ENCODE measurements around the gene CYFIP1. TPM values are rescaled to one million over a fixed set of nuclear protein-coding genes. Genes with fewer than 3 reads are reported as not detected.

Gene CYFIP1
- total RNA-seq, 1 donor from 2014 or later = 59.5 TPM

- H3K4me3 ChIP-seq (ENCODE audit: low read depth, low read length) = no peak overlapping the region
- H3K36me3 ChIP-seq (ENCODE audit: control insufficient read depth, insufficient read depth, low read length) = peaks cover 20% of the 10 kb centered on the region
- DNase-seq (ENCODE audit: low read depth) (no peak), FAIRE-seq (no peak)
- TF ChIP-seq, protein P1, sequence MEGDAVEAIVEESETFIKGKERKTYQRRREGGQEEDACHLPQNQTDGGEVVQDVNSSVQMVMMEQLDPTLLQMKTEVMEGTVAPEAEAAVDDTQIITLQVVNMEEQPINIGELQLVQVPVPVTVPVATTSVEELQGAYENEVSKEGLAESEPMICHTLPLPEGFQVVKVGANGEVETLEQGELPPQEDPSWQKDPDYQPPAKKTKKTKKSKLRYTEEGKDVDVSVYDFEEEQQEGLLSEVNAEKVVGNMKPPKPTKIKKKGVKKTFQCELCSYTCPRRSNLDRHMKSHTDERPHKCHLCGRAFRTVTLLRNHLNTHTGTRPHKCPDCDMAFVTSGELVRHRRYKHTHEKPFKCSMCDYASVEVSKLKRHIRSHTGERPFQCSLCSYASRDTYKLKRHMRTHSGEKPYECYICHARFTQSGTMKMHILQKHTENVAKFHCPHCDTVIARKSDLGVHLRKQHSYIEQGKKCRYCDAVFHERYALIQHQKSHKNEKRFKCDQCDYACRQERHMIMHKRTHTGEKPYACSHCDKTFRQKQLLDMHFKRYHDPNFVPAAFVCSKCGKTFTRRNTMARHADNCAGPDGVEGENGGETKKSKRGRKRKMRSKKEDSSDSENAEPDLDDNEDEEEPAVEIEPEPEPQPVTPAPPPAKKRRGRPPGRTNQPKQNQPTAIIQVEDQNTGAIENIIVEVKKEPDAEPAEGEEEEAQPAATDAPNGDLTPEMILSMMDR (IDR thresholded peaks at IDR 0.05; ENCODE audit: insufficient read depth, low read length, severe bottlenecking) = no peak
- no peaks in the 10 kb centered on the region for H3K27me3 ChIP-seq (ENCODE audit: control insufficient read depth, insufficient read depth, low read length)
Measured at GRCh38 chr15:22871481-22872086, 108.6 kb downstream of the CYFIP1 start.

GRCh38 chr15:22870865-22871264, 109.3 kb downstream of the CYFIP1 start:
- Histone ChIP-seq H3K4me3 (ENCODE audit: low read depth, low read length) (no peak overlapping the region), H3K36me3 (ENCODE audit: control insufficient read depth, insufficient read depth, low read length) (peaks cover 18% of the 10 kb centered on the region), H3K27me3 (ENCODE audit: control insufficient read depth, insufficient read depth, low read length) (no peaks in the 10 kb centered on the region)
- DNase-seq (ENCODE audit: low read depth) (no peak), FAIRE-seq (no peak)
- TF ChIP-seq, protein P1 (IDR thresholded peaks at IDR 0.05; ENCODE audit: insufficient read depth, low read length, severe bottlenecking) = no peak

GRCh38 chr15:22869856-22870255, 110.3 kb downstream of the CYFIP1 start:
- Histone ChIP-seq H3K4me3 (ENCODE audit: low read depth, low read length) (no peak overlapping the region), H3K36me3 (ENCODE audit: control insufficient read depth, insufficient read depth, low read length) (peaks cover 15% of the 10 kb centered on the region), H3K27me3 (ENCODE audit: control insufficient read depth, insufficient read depth, low read length) (no peaks in the 10 kb centered on the region)
- FAIRE-seq (no peak), DNase-seq (ENCODE audit: low read depth) (no peak)
- TF ChIP-seq, protein P1 (IDR thresholded peaks at IDR 0.05; ENCODE audit: insufficient read depth, low read length, severe bottlenecking) = no peak

- Histone ChIP-seq H3K4me3 (ENCODE audit: low read depth, low read length) (no peak overlapping the region), H3K27me3 (ENCODE audit: control insufficient read depth, insufficient read depth, low read length) (no peaks in the 10 kb centered on the region), H3K36me3 (ENCODE audit: control insufficient read depth, insufficient read depth, low read length) (peaks cover 16% of the 10 kb centered on the region)
- DNase-seq (ENCODE audit: low read depth) (no peak), FAIRE-seq (no peak)
- TF ChIP-seq, protein P1 (IDR thresholded peaks at IDR 0.05; ENCODE audit: insufficient read depth, low read length, severe bottlenecking) = no peak
Measured at GRCh38 chr15:22868928-22869327, 111.2 kb downstream of the CYFIP1 start.

- Histone ChIP-seq H3K27me3 (ENCODE audit: control insufficient read depth, insufficient read depth, low read length) (no peaks in the 10 kb centered on the region), H3K4me3 (ENCODE audit: low read depth, low read length) (no peak overlapping the region), H3K36me3 (ENCODE audit: control insufficient read depth, insufficient read depth, low read length) (peaks cover 17% of the 10 kb centered on the region)
- DNase-seq (ENCODE audit: low read depth) (no peak), FAIRE-seq (no peak)
- TF ChIP-seq, protein P1 (IDR thresholded peaks at IDR 0.05; ENCODE audit: insufficient read depth, low read length, severe bottlenecking) = no peak
Measured at GRCh38 chr15:22868495-22868894, 111.7 kb downstream of the CYFIP1 start.

GRCh38 chr15:22867886-22868285, 112.3 kb downstream of the CYFIP1 start:
- TF ChIP-seq, protein P1 (IDR thresholded peaks at IDR 0.05; ENCODE audit: insufficient read depth, low read length, severe bottlenecking) = no peak
- Histone ChIP-seq H3K4me3 (ENCODE audit: low read depth, low read length) (no peak overlapping the region), H3K27me3 (ENCODE audit: control insufficient read depth, insufficient read depth, low read length) (no peaks in the 10 kb centered on the region), H3K36me3 (ENCODE audit: control insufficient read depth, insufficient read depth, low read length) (peaks cover 20% of the 10 kb centered on the region)
- no peak for FAIRE-seq
- DNase-seq (ENCODE audit: low read depth) = no peak
